Hypothalamus (tissue), 51 donors: ENCODE results near the gene ATP10A.
"Not testable (repeated sequence)": the region's sequence is repeated elsewhere in the genome, so short reads cannot be mapped to it uniquely, and the experiment has no call there.

Source experiments
- DNase-seq, 51 donors: peaks; one replicate each; lab custom pipeline; 2025; lab: John Stamatoyannopoulos, UW

ATP10A gene

DNA sequence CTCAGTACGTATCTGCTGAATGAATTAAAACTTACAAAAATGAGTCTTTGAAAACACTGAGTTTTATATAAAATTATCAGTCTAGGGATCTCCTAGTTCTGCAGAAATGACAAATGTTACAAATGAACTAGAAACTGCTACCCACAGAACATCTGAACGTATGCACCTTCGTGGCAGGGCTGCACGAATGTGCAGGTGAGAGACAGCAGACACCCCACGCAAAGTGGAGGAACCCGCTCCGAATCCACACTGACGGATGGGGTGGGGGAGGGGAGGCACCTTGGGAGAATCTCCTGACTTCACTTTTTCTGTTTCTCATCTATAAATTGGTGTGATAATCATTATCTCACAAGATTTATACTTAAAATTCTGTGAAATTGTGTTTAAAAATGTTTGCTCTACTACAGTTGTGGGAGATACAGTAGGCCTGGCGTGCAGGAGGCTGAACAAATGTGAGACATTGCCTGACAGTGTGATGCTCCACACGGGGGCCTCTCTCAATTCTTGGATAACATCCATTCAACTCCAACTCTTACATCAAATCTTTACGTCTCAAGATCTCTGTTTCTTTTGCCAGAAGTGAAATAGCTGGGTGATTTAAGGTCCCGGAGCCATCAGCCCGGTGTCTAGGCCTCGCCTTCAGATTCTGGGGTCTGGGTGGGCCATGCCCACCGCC is 86.9 kb downstream of the ATP10A start:
- DNase-seq, result no peak

DNA sequence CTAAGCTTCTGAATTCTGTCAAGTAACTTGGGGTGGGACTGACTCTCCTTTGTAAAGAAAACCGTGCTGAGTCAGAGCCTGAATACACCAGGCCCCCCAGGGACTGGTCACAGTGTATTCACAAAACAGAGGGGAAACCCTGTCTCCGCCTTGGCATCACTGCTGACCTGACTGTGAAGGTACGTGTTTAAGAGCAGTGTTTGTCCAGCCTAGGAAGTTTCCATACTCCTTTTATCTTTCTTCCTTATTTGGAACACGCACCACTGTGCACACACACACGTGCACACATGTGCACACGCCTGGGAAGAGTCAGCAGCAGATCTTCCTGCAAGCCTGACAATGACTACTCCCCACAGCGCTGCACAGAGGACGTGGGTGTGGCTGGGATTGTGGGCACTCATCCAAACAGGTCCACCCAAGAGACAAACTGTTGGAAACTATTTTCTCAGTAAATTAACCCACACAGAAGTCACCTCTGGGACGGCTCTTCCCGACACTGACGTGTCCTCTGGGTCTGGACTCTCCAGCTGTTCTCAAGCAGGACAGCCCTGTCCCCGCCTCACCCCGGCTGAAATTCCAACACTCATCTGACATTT is 87.7 kb downstream of the ATP10A start:
- no peak for DNase-seq

DNA sequence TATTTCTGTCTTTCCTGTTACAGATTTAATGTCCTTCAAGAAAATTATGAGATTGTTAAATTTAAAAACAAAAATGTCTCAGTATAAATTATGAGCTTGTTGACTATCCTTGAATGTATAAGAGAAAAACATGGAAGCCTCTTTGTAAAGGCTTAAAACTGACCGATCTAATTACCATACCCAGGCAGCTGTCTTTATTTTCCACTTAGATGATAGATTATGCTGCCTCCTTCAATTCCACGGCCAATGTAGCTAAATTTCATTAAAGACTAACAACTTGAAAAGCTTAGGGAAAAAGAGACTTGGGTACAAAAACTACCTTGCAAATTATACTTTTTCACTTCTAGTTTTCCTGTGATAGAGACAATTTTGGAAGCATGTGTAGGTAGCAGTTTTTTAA is 88.3 kb downstream of the ATP10A start:
- no peak for DNase-seq

DNA sequence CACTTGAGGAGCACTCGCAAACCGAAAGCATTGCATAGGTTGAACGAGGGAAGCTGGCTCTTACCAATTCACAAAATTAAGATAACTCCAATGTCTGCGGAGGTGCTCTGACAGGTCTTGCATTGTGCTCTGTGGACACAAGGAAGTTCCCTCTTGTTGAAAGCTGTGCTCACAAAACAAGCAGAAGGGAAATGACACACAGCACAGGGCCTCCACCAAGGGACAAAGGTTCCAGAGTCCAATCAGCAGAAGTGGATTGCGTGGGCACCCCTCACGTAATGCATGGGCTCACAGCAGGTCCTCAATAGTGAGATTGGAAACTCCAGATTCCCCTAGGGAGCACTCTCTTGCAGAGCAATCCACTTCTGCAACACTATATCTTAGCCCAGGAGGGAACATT is 89.9 kb downstream of the ATP10A start:
- DNase-seq, result no peak

DNA sequence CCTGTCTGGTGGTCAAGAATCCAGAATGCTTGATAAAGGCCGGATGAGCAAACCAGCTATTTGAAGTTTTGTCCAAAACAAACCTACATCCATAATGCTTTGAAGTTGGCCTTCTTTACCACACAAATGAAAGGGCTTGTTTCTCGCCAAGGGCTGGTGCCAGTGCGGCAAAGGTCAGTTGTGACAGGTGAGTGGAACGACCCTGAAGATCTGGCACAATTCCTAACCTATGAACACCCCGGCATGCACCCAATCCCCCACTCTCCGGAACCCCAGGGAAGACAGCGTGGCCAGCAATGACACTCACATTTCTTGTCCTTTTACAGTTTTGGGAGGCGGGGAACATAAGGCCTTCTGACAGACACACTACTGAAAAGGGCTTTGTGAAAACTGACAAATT is 90.6 kb downstream of the ATP10A start:
- DNase-seq, result no peak

DNA sequence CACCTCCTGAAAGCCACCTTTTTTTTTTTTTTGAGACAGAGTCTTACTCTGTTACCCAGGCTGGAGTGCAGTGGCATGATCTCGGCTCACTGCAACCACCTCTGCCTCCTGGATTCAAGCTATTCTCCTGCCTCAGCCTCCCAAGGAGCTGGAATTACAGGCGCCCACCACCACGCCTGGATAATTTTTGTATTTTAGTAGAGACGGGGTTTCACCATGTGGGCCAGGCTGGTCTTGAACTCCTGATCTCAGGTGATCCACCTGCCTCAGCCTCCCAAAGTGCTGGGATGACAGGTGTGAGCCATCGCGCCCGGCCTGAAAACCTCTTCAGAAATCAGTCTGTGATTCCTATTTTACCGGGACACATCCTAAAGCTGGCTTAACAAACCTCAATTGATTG is 91.4 kb downstream of the ATP10A start:
- DNase-seq, result not testable (repeated sequence)

DNA sequence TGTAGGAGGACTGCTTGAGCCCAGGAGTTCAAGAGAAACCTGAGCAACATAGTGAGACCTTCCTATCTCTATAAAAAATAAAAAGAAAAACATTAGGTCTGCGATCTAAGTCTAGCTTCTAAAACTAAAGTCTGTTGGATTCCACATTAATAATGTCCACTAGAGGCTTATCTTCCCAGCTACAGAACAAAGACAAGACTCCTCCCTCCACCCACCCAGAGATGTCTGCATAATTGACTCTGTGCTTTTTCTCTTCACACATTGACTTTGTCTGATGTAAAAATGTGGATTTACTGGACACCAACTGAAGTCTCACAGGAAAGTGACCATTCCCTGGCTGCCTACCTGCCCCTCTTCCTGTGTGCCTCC is 91.8 kb downstream of the ATP10A start:
- DNase-seq, result no peak

DNA sequence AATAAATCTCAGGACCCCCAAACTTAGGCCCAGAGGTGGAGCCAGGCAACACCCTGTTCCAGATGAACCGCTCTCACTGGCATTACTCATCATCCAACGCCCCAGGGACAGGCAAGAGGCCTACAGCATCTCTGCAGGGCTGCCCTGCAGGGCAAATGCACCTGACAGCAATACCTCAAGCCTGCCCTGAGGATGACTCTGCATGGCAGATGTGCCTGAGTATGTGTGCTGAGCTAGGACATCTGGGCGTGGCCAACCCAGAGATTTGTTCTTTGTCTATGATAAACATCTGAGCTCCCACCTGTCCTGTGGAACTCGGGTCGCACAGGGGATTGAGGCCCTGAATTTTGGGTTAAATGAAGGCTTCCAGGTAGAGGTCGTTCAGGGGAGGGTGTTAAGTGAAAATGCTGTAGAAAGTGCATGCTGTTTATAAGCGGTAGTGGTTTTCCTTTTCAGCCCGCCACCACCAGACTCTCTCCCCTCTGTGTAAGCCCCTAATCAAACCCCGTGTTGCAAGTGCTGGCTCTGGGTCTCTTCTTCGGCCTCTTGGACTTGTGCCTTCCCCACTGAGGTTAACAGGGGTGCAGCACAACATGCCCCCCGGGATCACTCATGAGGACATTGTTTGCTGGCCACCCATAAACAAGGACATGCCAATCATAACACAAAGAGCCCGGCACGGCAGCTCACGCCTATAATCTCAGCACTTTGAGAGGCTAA is 92.3 kb downstream of the ATP10A start:
- no peak for DNase-seq

DNA sequence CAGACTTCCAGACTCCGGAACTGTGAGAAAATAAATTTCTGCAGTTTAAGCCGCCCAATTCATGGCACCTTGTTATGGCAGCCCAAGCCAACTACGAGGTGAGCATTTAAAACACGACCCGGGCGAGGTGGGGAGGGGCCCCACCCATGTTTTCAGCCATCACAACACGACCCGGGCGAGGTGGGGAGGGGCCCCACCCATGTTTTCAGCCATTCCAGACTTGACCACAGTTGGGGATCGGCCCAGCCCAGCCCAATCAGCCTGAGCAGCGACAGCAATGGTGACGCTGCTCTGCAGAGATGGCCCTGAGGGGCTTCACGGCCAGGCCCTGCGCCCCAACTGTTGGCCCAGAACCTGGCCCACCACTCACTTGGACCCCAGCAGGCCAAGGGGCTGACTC is 93.1 kb downstream of the ATP10A start:
- DNase-seq, result no peak

DNA sequence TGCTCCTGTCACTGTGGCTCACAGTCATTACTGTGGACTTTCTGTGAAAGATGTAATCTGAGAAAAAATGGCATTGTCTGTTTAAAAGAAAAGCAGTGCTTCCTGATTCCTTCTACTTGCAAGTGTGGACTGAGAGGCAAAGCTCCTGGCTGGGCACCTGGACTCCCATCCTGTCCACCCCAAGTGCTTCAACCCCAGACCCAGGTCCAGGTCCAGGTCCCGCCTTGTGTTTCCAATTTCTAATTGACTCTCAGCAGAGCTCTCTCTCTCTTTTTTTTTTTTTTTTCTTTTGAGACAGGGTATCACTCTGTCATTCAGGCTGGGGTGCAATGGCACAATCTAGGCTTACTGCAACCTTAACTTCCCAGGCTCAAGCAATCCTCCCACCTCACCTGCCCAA is 94.9 kb downstream of the ATP10A start:
- DNase-seq, result no peak

DNA sequence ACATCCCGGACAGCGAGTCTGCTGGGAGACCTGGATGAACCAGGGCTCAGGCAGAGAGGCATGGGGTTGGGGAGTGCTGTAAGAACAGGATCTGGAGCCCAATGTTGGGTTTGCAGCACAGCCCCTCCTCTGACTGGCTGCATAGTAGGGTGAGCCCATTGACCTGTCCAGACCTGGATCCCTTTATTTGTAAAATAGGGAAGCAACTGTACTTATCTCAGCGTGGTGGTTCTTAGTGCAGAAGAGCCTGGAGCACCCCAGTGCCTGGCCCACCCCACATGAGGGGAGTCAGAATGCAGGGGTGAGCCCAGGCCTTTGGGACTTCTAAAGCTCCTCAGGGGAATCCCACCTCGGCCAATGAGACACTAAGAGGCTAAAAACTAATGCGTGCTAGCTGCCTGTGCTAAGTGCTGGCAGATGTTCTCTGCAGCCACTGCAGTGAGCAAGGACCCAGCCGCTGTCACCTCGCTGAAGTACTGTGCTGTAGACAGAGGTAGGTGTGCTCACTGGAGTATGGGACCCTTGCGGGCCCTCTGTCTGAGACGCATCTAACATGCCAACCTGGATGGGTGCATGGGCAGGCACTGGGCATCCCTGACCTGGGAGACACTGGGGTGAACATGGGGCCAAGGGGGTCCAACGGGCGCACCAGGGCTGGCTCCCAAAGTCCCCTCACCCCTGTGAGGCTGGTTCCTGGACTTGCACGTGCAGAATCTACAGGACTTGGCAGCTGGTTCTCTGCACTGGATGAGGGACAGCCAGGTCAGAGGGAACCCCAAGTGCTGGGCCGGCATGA is 95.6 kb downstream of the ATP10A start:
- DNase-seq, result no peak

DNA sequence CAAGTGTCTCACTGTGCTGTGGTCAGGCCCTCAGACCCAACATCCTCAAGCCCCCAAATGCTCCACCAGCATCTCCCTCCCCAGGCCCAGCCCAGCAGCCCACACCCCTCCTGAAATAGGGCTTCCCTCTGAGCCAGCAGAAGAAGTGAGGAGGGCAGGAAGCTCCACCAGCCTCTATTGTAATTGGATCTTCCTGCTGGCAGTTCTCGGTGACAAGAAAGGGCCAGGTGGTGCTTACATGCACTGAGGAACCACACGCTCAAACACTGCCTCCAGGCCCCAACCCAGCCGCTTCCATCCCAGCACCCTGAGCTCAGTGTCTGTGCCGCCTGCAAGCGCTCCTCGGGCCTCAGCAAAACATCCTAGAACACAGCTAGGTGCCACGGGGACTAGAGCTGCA is 96.7 kb downstream of the ATP10A start:
- no peak for DNase-seq

DNA sequence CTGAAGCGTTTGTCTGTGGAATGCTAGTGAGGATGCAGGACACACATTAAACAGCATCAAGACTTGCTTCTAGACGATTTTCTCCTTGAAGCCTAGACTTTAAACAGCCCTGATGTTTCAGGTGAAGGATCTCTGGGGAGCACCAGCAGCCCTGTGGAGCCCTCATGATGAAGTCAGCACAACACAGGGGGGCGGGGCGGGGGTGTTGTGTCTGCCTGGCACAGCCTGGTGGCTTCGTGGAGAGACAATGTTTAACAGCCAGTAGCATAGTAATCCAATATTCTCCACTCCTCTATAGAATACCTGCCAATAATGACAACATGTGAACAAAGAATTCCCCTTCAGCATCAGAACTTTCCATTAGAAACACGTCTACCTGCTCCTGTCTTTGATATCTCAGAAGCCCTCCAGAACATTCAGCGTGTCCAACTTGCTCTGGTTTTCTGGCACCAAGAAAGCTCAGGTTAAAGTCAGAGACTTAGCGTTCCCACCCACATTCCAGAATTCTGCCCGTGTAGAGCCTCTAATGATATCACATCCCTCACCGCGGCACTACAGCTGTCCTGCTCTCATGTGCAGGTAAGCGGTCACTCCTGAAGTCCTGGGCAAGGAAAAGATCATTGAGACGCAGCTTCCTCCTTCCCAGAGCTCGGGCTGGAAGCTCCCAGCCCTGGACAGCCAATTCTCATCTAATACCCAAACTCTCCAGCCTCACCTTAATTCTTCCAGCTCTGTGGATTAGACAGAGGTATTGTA is 98.0 kb downstream of the ATP10A start:
- DNase-seq, result no peak

DNA sequence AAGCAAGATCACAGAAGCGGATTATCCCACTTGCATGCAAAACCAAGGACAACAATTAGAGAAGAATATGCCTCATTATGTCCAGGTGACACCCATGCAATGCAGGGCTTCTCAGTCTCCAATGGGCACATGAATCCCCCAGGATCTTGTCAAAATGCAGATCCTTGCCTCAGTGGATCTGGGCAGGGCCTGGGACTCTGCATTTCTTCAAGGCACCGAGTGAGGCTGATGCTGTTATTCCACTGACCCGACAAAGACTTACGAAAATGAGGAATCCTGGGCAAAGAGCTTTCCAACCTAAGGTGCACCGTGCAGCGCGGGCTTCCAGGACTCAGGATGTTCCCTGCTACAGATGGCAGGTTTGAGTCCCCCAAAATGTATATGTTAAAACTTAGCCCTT is 99.2 kb downstream of the ATP10A start:
- no peak for DNase-seq

DNA sequence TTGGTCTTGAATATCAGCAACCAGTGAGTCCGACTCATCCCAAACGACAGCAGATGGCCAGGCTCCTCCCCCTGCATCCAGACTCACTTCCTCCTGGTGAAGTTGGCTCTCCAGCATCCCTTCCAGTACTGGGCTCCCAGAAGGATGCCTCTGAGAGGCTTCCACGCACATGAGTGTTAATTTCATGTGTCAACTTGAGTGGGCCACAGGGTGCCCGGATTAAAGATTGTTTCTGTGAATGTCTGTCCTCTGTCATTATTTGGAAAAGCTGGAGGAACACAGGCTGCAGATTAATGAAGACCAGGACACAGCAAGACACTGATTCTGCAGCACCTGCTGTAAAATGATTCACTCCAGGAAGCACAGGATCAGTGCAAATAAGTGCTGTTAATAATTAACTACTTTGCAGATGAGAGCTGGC is 99.8 kb downstream of the ATP10A start:
- DNase-seq, result no peak

DNA sequence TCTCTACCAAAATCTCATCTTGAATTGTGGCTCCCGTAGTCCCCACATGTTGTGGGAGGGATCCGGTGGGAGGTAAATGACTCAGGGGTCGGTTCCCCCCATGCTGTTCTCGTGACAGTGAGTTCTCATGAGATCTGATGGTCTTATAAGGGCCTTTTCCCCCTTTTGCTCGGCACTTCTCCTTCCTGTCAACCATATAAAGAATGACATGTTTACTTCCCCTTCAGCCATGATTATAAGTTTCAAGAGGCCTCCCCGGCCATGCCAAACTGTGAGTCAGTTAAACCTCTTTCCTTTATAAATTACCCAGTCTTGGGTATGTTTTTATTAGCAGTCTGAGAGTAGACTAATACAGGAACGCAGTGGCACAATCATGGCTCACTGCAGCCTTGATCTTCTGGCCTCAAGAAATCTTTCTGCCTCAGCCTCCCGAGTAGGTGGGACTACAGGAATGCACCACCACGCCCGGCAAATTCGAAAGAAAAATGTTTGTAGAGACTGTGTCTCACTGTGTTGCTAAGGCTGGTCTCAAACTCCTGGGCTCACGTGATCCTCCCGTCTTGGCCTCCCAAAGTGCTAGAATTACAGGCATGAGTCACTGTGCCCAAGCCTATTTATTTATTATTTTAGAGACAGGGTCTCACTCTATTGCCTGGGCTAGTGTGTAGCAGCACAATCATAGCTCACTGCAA is 101.0 kb downstream of the ATP10A start:
- no peak for DNase-seq

DNA sequence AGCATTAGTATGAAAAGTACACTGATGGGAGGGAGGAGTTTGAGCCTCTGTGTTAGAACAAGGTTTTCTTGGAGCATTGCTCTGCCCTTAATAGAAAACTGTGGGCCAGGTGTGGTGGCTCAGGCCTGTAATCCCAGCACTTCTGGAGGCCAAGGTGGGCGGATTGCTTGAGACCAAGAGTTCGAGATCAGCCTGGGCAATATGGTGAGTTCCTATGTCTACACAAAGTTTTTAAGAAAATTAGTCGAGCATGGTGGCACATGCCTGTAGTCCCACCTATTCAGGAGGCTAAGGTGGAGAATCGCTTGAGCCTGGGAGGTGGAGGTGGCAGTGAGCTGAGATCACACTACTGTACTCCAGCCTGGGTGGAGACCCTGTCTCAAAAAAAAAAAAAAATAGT is 103.7 kb downstream of the ATP10A start:
- no peak for DNase-seq

DNA sequence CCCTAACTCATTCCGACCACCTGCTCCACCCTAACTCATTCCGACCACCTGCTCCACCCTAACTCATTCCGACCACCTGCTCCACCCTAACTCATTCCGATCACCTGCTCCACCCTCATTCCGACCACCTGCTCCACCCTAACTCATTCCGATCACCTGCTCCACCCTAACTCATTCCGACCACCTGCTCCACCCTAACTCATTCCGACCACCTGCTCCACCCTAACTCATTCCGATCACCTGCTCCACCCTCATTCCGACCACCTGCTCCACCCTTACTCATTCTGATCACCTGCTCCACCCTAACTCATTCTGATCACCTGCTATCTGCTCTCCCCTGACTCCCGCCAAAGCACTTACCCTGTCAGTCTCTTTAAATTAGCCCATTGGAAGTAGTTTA is 104.5 kb downstream of the ATP10A start:
- DNase-seq, result not testable (repeated sequence)

DNA sequence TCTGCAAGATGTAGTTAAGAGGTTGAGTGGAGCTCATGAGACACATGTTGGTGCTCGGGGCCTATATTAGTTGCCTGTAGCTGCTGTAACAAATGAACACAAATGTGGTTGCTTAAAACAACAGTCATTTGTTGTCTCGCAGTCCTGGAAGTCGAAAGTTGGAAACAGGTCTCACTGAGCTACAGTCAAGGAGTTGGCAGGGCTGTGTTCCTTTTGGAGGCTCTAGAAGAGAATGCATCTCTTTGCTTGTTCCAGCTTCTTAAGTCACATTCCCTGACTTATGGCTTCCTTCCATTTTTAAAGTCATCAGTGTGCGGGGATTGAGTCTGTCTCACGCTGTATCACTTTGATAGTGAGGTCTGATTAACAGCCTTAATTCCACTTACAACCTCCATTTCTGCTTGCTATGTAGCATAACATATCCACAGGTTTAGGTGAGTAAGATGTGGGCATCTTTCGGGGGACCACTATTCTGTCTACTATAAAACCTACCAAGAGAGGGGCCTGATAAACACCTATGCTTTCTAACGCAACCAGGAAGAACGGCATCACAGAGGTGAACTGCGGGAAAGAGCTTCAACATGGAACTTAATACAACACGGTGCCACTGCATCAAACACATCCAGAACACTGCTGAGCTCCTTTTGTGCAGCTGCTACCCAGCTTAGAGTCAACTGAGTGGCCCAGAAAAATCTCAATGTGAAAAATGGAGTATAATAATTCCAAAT is 119.4 kb downstream of the ATP10A start:
- DNase-seq, result no peak
